ENCODE measurements around the gene GRIK4.

DNA sequence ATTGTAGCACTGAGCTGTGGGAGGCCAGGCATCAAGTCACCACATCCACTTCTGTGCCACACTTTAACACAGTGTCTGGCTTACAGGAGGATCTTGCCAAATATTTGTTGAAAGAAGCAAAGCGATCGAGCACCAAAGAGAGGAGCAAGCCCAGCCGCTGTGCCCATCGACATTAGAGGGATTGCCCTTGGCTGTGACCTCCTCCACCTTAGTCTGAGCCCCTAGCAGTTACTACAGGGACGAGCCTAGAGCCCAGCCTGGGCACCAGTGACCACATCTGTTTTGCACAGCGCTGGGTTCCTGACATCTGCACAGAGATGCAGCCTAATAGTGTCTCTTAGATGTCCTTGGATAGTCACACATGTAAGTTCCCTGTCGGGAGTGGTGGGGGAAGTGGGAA lies 17.7 kb downstream of the GRIK4 start:
- TF ChIP-seq POLR2A (IDR thresholded peaks at IDR 0.05; ENCODE audit: low read depth, low read length) (no peak), MAZ (IDR thresholded peaks at IDR 0.05; ENCODE audit: borderline replicate concordance, low read depth, low read length) (no peak), BHLHE40 (IDR thresholded peaks at IDR 0.05; ENCODE audit: low read depth, low read length) (no peak), SMC3 (IDR thresholded peaks at IDR 0.05; ENCODE audit: low read depth, low read length) (no peak), CEBPB (IDR thresholded peaks at IDR 0.05; ENCODE audit: low read depth, low read length) (no peak), RAD21 (IDR thresholded peaks at IDR 0.05; ENCODE audit: low read length) (no peak), FOS (IDR thresholded peaks at IDR 0.05; ENCODE audit: low read depth, low read length) (no peak), RCOR1 (IDR thresholded peaks at IDR 0.05; ENCODE audit: insufficient replicate concordance, low read length) (no peak), MAFK (IDR thresholded peaks at IDR 0.05; ENCODE audit: low read depth, low read length) (no peak), MXI1 (IDR thresholded peaks at IDR 0.05; ENCODE audit: borderline replicate concordance, low read depth, low read length) (no peak)
- TF ChIP-seq, protein P1, sequence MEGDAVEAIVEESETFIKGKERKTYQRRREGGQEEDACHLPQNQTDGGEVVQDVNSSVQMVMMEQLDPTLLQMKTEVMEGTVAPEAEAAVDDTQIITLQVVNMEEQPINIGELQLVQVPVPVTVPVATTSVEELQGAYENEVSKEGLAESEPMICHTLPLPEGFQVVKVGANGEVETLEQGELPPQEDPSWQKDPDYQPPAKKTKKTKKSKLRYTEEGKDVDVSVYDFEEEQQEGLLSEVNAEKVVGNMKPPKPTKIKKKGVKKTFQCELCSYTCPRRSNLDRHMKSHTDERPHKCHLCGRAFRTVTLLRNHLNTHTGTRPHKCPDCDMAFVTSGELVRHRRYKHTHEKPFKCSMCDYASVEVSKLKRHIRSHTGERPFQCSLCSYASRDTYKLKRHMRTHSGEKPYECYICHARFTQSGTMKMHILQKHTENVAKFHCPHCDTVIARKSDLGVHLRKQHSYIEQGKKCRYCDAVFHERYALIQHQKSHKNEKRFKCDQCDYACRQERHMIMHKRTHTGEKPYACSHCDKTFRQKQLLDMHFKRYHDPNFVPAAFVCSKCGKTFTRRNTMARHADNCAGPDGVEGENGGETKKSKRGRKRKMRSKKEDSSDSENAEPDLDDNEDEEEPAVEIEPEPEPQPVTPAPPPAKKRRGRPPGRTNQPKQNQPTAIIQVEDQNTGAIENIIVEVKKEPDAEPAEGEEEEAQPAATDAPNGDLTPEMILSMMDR (conservative IDR thresholded peaks at IDR 0.05; ENCODE audit: low read depth, low read length), result no peak
- TF ChIP-seq, protein P2, sequence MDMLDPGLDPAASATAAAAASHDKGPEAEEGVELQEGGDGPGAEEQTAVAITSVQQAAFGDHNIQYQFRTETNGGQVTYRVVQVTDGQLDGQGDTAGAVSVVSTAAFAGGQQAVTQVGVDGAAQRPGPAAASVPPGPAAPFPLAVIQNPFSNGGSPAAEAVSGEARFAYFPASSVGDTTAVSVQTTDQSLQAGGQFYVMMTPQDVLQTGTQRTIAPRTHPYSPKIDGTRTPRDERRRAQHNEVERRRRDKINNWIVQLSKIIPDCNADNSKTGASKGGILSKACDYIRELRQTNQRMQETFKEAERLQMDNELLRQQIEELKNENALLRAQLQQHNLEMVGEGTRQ (IDR thresholded peaks at IDR 0.05; ENCODE audit: low read depth, low read length), result no peak
